DMS53 (cell line): ENCODE measurements around the gene ELMO1.
A peak's percentile ranks its signal among the peaks of the same experiment; 100 is the strongest.
"Not testable (repeated sequence)": the region's sequence is repeated elsewhere in the genome, so short reads cannot be mapped to it uniquely, and the experiment has no call there.

Experiments used
- DNase-seq: peaks from one replicate; lab custom pipeline; 2025; lab: John Stamatoyannopoulos, UW

Gene ELMO1

DNA sequence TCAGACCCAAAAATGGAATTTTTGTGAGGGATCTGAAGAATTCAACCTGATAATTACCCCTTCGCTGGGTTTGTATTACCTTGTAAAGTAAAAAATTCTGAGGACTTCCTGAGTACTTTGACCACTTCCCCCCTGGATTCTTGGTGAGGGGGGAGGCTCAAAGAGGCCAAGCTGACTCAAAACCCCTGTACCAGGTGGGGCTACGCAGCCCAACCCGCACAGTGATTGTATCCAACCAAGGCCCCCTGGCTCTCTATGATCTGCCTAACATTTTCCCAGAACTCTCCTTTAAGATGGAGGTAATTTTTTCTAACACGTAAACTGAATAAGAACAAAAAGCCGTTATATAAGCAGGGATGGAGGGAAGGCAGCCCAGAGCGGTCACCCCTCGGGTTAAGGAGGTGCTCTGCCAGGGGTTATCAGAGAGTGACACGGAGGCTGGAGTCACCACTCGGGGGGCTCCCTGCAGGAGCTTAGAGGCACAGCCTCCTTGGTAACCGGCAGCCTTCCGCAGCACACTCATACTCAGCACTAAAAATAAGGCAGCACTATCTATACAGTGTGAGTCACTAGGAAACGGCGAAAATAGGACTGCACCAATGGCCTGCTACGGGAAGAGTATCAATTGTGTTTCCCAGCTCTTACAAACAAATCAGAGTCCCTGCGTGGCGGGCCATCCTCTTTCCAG lies 255.4 kb downstream of the ELMO1 start:
- DNase-seq = no peak

DNA sequence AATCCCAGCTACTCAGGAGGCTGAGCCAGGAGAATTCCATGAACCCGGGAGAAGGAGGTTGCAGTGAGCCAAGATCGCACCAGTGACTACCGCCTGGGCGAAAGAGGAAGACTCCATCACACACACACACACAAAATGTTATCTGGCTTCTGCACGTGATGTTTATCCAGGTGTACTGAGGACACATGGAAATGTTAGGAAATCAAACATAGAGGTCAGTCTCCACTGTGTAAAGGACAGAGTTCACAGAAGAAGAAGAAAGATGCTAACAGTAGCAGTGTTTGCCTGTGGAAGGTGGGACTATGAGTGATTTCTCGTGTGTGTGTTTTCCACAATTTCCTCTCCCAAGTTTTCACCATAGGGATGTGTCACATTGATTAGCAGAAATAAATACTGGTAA lies 256.9 kb downstream of the ELMO1 start:
- peak; percentile 51 for DNase-seq

DNA sequence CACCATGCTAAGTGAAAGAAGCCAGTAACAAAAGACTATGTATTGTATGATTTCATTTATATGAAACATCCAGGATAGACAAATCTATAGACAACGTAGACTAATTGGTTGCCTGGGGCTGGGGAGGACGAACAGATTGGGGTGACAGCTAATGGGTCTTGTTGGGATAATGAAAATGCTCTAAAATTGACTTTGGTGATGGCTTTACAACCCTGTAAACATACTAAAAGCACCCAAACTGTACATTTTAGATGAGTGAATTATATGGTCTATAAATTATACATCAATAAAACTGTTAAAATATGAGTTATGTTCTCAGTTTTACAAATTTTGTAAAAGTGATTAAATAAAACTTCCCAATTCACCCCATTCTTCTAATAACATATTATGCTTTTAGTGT lies 261.5 kb downstream of the ELMO1 start:
- no peak for DNase-seq

DNA sequence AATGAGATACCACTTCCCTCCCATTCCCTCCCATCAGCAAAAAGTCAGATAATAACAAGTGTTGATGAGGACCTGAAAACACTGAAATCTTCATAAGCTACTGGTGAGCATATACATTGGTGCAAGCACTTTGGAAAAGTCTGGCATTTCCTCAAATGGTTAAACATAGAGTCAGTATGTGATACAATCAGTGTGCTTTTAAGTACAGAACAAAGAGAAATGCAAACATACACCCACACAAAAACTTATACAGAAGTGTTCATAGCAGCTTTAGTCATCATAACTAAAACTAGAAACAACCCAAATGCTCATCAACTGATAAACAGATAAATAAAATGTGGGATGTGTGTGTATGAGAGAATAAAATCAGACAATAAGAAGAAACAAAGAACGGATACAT lies 261.9 kb downstream of the ELMO1 start:
- DNase-seq = no peak

- DNase-seq = no peak
These were observed 267.1 kb downstream of the ELMO1 start for GRCh38 chr7:37181550-37181932.

- peak; percentile 27 for DNase-seq
These were observed 267.7 kb downstream of the ELMO1 start for GRCh38 chr7:37180828-37181549.

GRCh38 chr7:37176079-37176478 lies 272.6 kb downstream of the ELMO1 start:
- DNase-seq = no peak

GRCh38 chr7:37174460-37174859 lies 274.2 kb downstream of the ELMO1 start:
- DNase-seq = no peak

DNA sequence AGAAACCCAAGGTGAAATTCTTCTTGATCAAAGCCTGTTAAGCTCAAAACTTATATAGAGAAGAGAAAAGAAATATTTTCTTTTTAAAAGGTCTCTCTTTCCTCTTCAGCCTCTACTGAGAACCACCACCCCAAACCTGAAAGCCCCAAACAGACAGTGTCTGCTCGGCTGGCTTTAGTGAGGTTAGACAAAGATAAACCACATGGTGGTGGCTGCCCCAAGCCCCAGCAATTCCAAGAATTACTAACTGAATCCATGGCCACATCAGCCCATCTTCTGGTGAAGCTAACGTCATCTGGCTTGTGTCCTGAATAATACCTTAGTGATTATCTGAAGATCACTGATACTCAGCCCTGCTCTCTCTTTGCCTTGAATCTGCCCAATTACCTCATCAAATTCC lies 275.0 kb downstream of the ELMO1 start:
- DNase-seq = no peak

- DNase-seq = no peak
These were observed 286.6 kb downstream of the ELMO1 start for GRCh38 chr7:37162106-37162505.

GRCh38 chr7:37160656-37161055 lies 288.0 kb downstream of the ELMO1 start:
- DNase-seq = no peak

DNA sequence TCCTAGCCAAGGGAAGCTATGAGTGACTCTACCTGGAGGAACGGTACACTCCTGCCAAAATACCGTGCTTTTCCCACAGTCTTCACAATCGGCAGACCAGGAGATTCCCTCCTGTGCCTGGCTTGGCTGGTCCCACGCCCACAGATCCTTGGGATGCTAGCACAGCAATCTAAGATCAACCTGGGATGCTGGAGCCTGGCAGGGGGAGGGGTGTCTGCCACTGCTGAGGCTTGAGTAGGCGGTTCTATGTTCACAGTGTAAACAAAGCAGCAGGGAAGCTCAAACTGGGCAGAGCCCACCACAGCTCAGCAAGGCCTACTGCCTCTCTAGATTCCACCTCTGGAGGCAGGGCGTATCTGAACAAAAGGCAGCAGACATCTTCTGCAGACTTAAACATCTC lies 295.3 kb downstream of the ELMO1 start:
- DNase-seq = no peak

DNA sequence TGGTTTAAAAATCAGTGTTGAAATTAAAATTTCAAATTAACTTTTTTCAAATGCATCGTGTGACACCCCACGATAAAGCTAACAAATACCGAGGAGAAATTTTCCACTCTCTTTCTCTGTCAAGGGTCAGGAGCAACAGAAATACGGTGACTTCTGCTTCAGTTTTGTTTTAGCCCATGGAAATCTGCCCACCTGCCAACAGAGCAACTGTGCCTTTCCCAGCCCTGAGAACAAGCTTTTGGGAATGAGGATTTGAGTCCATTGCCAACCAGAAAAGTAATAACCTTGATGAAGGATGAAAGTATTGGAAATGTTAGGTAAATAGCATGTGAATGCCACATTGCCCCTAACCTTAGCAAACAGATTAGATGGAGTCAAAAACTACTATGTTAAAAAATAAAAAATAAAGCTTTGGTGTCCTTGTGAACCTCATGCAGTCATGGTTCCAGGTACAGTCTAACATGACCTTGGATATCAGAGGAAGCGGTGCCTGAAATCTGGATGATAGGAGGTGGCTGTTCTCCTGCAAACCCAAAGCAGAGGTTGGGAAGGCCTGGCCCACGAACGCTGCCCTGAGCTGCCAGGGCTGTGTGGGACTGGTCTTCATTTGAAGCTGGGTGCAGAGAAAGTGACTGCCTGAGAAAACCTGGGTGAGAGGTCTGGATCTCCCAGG lies 296.8 kb downstream of the ELMO1 start:
- no peak for DNase-seq

GRCh38 chr7:37150856-37151255 lies 297.8 kb downstream of the ELMO1 start:
- peak; percentile 4 for DNase-seq

- DNase-seq = peak; percentile 40
These were observed 298.5 kb downstream of the ELMO1 start for GRCh38 chr7:37150180-37150579.

DNA sequence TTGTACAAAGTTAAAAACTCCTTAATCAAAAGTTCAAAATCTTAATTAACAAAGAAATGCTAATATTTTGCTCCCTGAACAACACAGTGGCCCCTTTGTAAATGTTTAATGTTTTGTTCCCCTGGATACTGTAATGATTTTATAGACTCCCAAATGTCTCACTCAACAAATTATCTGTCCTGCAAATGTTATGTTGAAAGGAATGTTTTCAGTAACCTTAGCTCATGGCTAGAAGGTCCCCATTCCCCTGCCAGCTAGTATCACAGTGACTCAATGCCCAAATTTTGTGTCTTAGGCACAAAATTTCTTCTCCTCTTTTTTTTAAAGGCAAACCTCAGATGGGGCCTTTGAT lies 298.9 kb downstream of the ELMO1 start:
- no peak for DNase-seq

GRCh38 chr7:37149051-37149772 lies 299.5 kb downstream of the ELMO1 start:
- no peak for DNase-seq

DNA sequence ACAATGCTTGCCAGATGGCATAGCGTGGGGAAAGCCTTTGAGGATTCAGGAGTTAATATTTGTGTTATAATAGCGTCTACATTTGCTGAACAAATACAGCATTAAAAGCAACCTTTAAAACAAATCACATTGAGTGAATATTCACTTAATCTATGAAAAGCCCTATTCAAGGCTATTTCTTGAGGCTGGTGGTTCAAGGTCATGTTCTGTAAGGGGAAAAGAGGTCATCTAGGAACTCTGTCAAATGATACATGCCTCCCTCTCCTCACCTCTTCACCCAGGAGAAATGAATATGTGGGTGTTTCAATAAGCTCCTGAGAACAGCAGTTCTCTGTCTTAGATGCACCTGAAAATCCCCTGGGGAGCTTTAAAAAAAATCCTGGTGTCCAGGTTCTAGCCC lies 303.0 kb downstream of the ELMO1 start:
- DNase-seq = no peak

DNA sequence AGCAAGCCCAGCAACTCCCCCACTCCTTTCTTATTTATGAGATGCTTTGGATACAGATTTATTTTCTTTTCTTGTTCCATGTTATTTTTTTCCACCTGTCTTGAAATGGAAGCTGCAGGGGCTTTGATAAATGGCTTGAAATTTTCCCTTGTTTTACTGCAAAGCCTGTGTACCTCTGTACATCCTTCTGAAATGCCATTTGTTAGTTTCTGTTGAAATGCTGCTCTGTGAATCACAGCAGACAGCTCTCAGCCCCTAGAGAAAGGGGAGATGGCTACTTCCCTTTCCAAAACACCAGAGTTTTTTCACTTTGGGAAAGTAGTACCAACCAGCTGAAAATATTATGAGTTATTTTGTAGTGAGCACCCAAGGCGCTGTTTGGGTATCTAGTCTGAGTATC lies 304.2 kb downstream of the ELMO1 start:
- DNase-seq = no peak

GRCh38 chr7:37142958-37143357 lies 305.7 kb downstream of the ELMO1 start:
- DNase-seq = no peak

GRCh38 chr7:37141742-37142141 lies 306.9 kb downstream of the ELMO1 start:
- DNase-seq = peak; percentile 11

DNA sequence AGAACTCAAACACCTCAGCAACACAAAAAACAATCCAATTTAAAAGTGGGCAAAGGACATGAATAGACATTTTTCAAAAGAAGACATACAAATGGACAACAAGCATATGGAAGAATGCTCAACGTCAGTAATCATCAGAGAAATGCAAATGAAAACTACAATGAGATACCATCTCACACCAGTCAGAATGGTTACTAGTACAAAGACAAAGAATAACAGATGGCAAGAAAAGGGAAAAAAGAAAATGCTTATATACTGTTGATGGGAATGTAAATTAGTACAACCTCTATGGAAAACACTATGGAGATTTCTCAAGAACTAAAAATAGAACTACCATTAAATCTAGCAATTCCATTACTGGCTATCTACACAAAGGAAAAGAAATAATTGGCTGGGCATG lies 314.8 kb downstream of the ELMO1 start:
- DNase-seq = not testable (repeated sequence)

DNA sequence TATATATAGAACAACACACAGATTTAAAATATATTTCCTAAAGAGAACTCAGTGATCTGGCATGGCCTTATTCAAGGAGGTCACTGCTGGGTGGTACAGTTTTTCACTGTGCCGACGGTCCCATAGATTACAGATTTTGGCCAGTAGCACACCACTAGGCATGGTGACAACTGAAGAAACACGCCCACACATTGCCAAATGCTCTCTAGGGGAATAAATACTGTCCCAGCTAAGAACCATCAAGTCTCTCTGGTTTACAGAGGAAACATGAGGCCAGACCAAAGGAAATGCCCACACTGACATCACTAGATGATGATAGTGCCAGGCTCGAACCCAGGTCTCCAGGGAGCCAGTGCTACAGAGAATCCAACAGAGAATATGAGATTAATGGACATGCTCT lies 316.8 kb downstream of the ELMO1 start:
- no peak for DNase-seq
